ENCODE measurements around the gene ALS2. TPM values are rescaled to one million over a fixed set of nuclear protein-coding genes. Genes with fewer than 3 reads are reported as not detected.

Gene ALS2
- polyA plus RNA-seq, 1 of the 3 experiments (the other 2 are of a cell fraction), result 11.6 TPM

- 81% methylated on average over 3 of the region's 3 CpGs for WGBS (ENCODE audit: low lambda C conversion rate)
- Histone ChIP-seq H3F3A (replicated peaks; ENCODE audit: insufficient read depth) (no peaks in the 10 kb centered on the region), H4K20me1 (ENCODE audit: insufficient read depth) (no peaks in the 10 kb centered on the region), H3K9me3 (no peaks in the 10 kb centered on the region), H3K9me2 (0 out of 2 replicates have a peak, but pooled peaks cover 2% of the 10 kb centered on the region), H3K27me3 (ENCODE audit: insufficient read depth) (no peaks in the 10 kb centered on the region), H3K27ac (ENCODE audit: low read depth in 2 of 2, low read length in 1 of 2) (no peak overlapping the region), H2AFZ (ENCODE audit: low read depth) (no peak overlapping the region), H3K36me3 (replicated peaks in 1 of 2; ENCODE audit: control insufficient read depth in 1 of 2, insufficient read depth in 2 of 2, low read length in 1 of 2) (peaks cover 72 to 79% of the 10 kb centered on the region in 2 experiments), H3K4me1 (ENCODE audit: control insufficient read depth in 1 of 2, insufficient read depth in 2 of 2, low read depth in 1 of 2, low read length in 1 of 2) (no peaks in the 10 kb centered on the region), H3K9ac (no peak overlapping the region), H3K4me3 (ENCODE audit: low read depth in 2 of 2, low read length in 1 of 2) (no peak overlapping the region), H3K79me2 (ENCODE audit: insufficient read depth) (peaks cover 7% of the 10 kb centered on the region), H3K4me2 (no peak overlapping the region)
- ChIA-PET CTCF (no interaction called here), POLR2A (no interaction called here)
- no peak for DNase-seq
- TF ChIP-seq IRF3 (IDR thresholded peaks at IDR 0.05; ENCODE audit: low read depth, low read length), result no peak
- no peak for TF ChIP-seq ZBTB33 (IDR thresholded peaks at IDR 0.05; ENCODE audit: borderline replicate concordance, low read depth)
- no peak for TF ChIP-seq POLR2AphosphoS5 (IDR thresholded peaks at IDR 0.05; ENCODE audit: low read depth, low read length)
- TF ChIP-seq NRF1 (IDR thresholded peaks at IDR 0.05; ENCODE audit: low read depth, low read length), result no peak
- TF ChIP-seq REST (IDR thresholded peaks at IDR 0.05; ENCODE audit: low read depth, low read length), result no peak
- no peak for TF ChIP-seq SIN3A (IDR thresholded peaks at IDR 0.05; ENCODE audit: borderline replicate concordance, low read depth, low read length)
- TF ChIP-seq RXRA (IDR thresholded peaks at IDR 0.05; ENCODE audit: borderline replicate concordance, low read depth), result no peak
- no peak for TF ChIP-seq EZH2phosphoT487 (IDR thresholded peaks at IDR 0.05; ENCODE audit: borderline replicate concordance, low read depth)
- TF ChIP-seq FOSL2 (IDR thresholded peaks at IDR 0.05; ENCODE audit: borderline replicate concordance, low read depth), result no peak
- no peak for TF ChIP-seq CTCF (IDR thresholded peaks at IDR 0.05)
- no peak for TF ChIP-seq FOXJ3 (CRISPR knock-in tag; IDR thresholded peaks at IDR 0.05)
- TF ChIP-seq USF2 (IDR thresholded peaks at IDR 0.05; ENCODE audit: borderline replicate concordance, low read depth, low read length), result no peak
- TF ChIP-seq RAD21 (IDR thresholded peaks at IDR 0.05; ENCODE audit: low read length), result no peak
Measured at GRCh38 chr2:201758873-201759272, 21.9 kb downstream of the ALS2 start.
